Uterus (tissue), 4 donors: ENCODE measurements around the gene AAGAB. TPM values are rescaled to one million over a fixed set of nuclear protein-coding genes. Genes with fewer than 3 reads are reported as not detected.

Experiments used
- DNase-seq, 2 donors: peaks; one replicate each; pipeline ENCODE4 v3.0.0-alpha.2; 2019 to 2020
- H3K27ac ChIP-seq, 2 donors: fragments of 200-600 bp; sonication (generic); 1 replicate in 1 of 2; 2 replicates in 1 of 2; pipeline ENCODE4 v1.5.1; 2016 to 2018
- H3K27me3 ChIP-seq, 2 donors: fragments of 200-600 bp; sonication (generic); one replicate each; pipeline ENCODE4 v1.5.1; 2018 to 2019; ENCODE audit warnings: control low read depth in 1 of 2
- H3K36me3 ChIP-seq, 2 donors: fragments of 200-600 bp; sonication (generic); one replicate each; pipeline ENCODE4 v1.5.1; 2019; ENCODE audit warnings: control low read depth in 1 of 2
- H3K4me1 ChIP-seq, 2 donors: fragments of 200-600 bp; sonication (generic); one replicate each; pipeline ENCODE4 v1.5.1; 2018 to 2019; ENCODE audit warnings: control low read depth in 1 of 2
- H3K4me3 ChIP-seq, 2 donors: fragments of 200-600 bp; sonication (generic); 1 replicate in 1 of 2; 2 replicates in 1 of 2; pipeline ENCODE4 v1.5.1; 2018 to 2019; ENCODE audit warnings: mild to moderate bottlenecking in 1 of 2
- H3K9me3 ChIP-seq, 2 donors: fragments of 200-600 bp; sonication (generic); one replicate each; pipeline ENCODE4 v1.5.1; 2019; ENCODE audit warnings: control low read depth in 1 of 2
- POLR2A ChIP-seq, 2 donors: fragments of 450-650 bp; IDR thresholded peaks; one replicate each; pipeline ENCODE4 v1.6.1; 2016; ENCODE audit warnings: antibody characterized with exemption in 2 of 2, mild to moderate bottlenecking in 1 of 2, moderate library complexity in 1 of 2
- intact Hi-C: fragments of 100-400 bp; cut with DNase I; formaldehyde crosslinking; loops from one replicate; pipeline ENCODE4 v1.15.1; 2023; ENCODE audit warnings: low total_unique reads
- total RNA-seq, 4 donors: library from RNA; depleted of rRNA in 3 of 4; stranded (reverse); fragments of >200 nt in 3 of 4; gene quantifications; one replicate each; pipeline versions ENCODE4 v1.1.0 to v1.2.4, GENCODE V29; 2014 to 2023
- TF ChIP-seq, protein P1 (sequence below), 4 experiments: fragments of 200-600 bp in 2 of 4; fragments of 450-650 bp in 2 of 4; sonication (generic) in 2 of 4; IDR thresholded peaks; one replicate each; pipeline ENCODE4 v1.5.1; 2016 to 2019; ENCODE audit warnings: antibody characterized with exemption in 4 of 4, mild to moderate bottlenecking in 2 of 4, moderate library complexity in 1 of 4
- donor health status: DM: yes; HTN: yes; CAD: no.

Gene AAGAB
- total RNA-seq, 4 donors from 2014 or later = 25.5 to 44.8 (median 39.4) TPM

DNA sequence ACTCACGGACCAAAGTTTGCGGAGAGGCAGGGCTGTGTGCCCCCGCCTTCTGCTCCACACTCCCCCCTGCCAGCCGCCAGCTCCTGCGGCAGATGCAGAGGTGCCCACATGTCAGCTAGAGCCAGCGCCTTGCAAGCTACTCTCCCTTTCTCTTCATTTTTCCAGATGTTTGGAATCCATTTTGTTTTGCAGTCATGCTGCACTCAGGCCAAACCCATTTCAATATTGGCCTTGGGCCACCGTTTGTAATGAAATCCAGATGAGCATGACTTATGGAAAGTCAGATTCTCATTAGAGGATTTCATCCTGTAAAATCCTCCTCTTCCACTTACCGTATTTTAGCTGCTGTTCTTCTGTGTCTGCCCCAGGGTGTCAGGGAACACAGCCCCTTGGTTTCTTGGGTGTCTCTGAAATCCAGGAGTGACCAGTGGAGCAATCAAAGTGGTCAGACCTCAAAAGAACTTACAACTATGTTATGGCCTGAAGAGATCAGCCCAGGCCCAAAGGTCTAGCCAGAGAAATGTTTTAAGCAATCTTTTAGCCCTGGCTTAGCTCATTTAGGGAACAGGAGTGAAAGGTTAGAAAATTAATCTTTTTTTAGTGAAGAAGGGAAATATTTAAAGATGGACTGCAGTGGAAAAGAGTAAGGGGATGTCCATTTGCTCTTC lies 65.8 kb downstream of the AAGAB start:
- H3K27me3 ChIP-seq = no peaks in the 10 kb centered on the region
- TF ChIP-seq, protein P1, sequence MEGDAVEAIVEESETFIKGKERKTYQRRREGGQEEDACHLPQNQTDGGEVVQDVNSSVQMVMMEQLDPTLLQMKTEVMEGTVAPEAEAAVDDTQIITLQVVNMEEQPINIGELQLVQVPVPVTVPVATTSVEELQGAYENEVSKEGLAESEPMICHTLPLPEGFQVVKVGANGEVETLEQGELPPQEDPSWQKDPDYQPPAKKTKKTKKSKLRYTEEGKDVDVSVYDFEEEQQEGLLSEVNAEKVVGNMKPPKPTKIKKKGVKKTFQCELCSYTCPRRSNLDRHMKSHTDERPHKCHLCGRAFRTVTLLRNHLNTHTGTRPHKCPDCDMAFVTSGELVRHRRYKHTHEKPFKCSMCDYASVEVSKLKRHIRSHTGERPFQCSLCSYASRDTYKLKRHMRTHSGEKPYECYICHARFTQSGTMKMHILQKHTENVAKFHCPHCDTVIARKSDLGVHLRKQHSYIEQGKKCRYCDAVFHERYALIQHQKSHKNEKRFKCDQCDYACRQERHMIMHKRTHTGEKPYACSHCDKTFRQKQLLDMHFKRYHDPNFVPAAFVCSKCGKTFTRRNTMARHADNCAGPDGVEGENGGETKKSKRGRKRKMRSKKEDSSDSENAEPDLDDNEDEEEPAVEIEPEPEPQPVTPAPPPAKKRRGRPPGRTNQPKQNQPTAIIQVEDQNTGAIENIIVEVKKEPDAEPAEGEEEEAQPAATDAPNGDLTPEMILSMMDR (IDR thresholded peaks at IDR 0.05) = no peak
- TF ChIP-seq POLR2A (IDR thresholded peaks at IDR 0.05) = no peak
- DNase-seq = peak; percentile 81 to 89
- H3K27ac ChIP-seq = peak overlapping the region; percentile 91 to 92
- H3K36me3 ChIP-seq = no peaks in the 10 kb centered on the region
- H3K9me3 ChIP-seq = no peaks in the 10 kb centered on the region
- peaks cover 14 to 37% of the 10 kb centered on the region in 2 donors for H3K4me1 ChIP-seq
- H3K4me3 ChIP-seq = no peak overlapping the region
- intact Hi-C loops = loop anchor here (5.0 kb wide), 1 partner anchor 41 kb away; no protein-coding TSS in a partner anchor

- Histone ChIP-seq H3K4me3 (no peak overlapping the region), H3K27me3 (no peaks in the 10 kb centered on the region), H3K9me3 (no peaks in the 10 kb centered on the region), H3K4me1 (peaks cover 14 to 33% of the 10 kb centered on the region in 2 donors), H3K27ac (peak overlapping the region; percentile 91 to 92), H3K36me3 (no peaks in the 10 kb centered on the region)
- TF ChIP-seq, protein P1 (IDR thresholded peaks at IDR 0.05) = no peak
- no peak for TF ChIP-seq POLR2A (IDR thresholded peaks at IDR 0.05)
- DNase-seq = peak in 1 of 2 donors; percentile 21
- intact Hi-C loops = loop anchor here (5.0 kb wide), 1 partner anchor 40 kb away; no protein-coding TSS in a partner anchor
Measured at GRCh38 chr15:67187351-67187854, 67.1 kb downstream of the AAGAB start.

DNA sequence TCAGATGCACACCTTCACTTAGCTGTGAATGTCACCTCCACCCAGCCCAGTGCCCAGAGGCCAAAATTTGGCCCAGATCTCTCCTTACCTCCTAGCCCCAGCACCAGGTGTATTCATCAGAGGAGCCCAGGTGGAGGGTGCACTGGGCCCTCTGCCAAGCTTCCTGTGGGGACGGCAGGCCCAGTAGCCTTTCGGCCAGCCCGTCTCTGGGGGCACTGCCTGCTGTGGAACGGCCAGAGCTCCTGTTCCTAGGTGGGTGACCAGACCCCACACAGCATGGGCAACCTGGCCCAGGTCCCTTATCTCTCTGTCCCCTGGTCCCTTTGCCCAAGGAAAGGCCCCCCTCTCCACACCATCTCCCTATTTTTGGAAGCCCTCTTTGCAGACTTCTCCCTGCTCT lies 67.8 kb downstream of the AAGAB start:
- TF ChIP-seq, protein P1 (IDR thresholded peaks at IDR 0.05) = no peak
- TF ChIP-seq POLR2A (IDR thresholded peaks at IDR 0.05) = no peak
- H3K4me1 ChIP-seq = peaks cover 14 to 33% of the 10 kb centered on the region in 2 donors
- H3K36me3 ChIP-seq = no peaks in the 10 kb centered on the region
- DNase-seq = peak; percentile 27 to 30
- no peaks in the 10 kb centered on the region for H3K9me3 ChIP-seq
- H3K27me3 ChIP-seq = no peaks in the 10 kb centered on the region
- intact Hi-C loops = loop anchor here (5.0 kb wide), 1 partner anchor 39 kb away; no protein-coding TSS in a partner anchor
- H3K27ac ChIP-seq = peak overlapping the region; percentile 91 to 92
- no peak overlapping the region for H3K4me3 ChIP-seq

DNA sequence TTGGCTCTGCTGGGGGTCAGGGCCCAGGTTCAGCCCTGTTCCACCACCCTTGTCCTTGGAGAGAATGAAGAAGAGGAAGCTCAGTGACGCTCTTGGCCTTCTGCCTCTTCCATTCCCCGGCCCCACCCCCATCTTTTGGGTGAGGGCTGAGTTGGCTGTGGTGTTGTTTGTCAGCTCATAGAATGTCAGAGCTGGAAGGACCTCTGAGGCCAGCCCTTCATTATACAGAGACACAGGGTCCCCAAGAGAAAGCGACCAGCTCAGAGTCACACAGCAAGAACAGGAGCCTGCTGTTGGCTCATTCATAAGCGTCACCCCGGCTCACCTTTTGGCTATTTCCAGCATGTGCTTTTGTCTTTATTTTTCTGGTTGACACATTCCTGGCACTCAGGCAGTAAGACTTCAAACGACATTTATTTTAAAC lies 68.2 kb downstream of the AAGAB start:
- DNase-seq = peak; percentile 56 to 74
- intact Hi-C loops = loop anchor here (5.0 kb wide), 1 partner anchor 39 kb away; no protein-coding TSS in a partner anchor
- Histone ChIP-seq H3K36me3 (no peaks in the 10 kb centered on the region), H3K27ac (peak overlapping the region; percentile 91 to 92), H3K9me3 (no peaks in the 10 kb centered on the region), H3K27me3 (no peaks in the 10 kb centered on the region), H3K4me3 (no peak overlapping the region), H3K4me1 (peaks cover 14 to 33% of the 10 kb centered on the region in 2 donors)
- TF ChIP-seq POLR2A (IDR thresholded peaks at IDR 0.05) = no peak
- TF ChIP-seq, protein P1 (IDR thresholded peaks at IDR 0.05) = no peak

DNA sequence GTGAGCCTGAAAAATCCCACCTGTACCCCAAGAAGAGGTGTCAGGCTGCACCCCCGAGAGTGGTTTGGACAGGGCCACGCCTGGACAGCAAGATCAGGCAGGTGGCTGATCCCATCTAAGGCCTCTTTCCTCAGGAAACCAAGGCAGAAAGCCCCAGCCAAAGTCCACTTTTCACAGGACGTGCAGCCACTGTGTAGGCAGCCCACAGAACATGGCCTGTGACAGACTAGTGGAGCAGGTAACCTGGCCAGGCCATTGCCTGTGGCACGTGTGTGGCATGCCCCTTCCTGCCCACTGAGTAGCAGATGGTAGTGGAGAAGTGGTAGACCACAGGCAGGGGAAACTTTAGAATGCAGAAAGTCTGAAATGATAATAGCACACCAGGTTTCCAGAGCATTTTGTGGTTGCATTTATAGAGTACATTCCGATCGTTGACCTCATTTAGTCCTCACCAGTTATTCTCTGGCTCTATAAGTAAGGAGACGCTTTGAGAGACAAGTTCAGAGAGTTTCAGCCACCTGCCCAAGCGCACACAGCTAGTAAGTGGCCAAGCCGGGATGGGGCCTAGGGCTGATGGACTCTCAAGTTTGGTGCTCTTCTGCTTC lies 68.7 kb downstream of the AAGAB start:
- Histone ChIP-seq H3K4me3 (no peak overlapping the region), H3K4me1 (peaks cover 14 to 33% of the 10 kb centered on the region in 2 donors), H3K9me3 (no peaks in the 10 kb centered on the region), H3K36me3 (no peaks in the 10 kb centered on the region), H3K27ac (peak overlapping the region; percentile 91 to 92), H3K27me3 (no peaks in the 10 kb centered on the region)
- peak in 1 of 2 donors; percentile 12 for DNase-seq
- TF ChIP-seq POLR2A (IDR thresholded peaks at IDR 0.05) = no peak
- TF ChIP-seq, protein P1 (IDR thresholded peaks at IDR 0.05) = no peak
- intact Hi-C loops = loop anchor here (5.0 kb wide), 1 partner anchor 38 kb away; no protein-coding TSS in a partner anchor
